Mesendoderm (in vitro differentiated cells): Measurements from ENCODE around the gene MGMT.

Experiments
- DNase-seq: peaks from one replicate; pipeline ENCODE4 v3.0.0; 2013
- H2AK5ac ChIP-seq: 2 replicates; pipeline ENCODE4 v1.6.1; 2013; ENCODE audit warnings: low read length, inconsistent platforms
- H2BK120ac ChIP-seq: 2 replicates; pipeline ENCODE4 v1.6.1; 2013; ENCODE audit warnings: low read depth, mild to moderate bottlenecking, low read length, moderate library complexity, mixed read lengths
- H2BK15ac ChIP-seq: replicated peaks from 2 replicates; pipeline ENCODE4 v1.6.1; 2013; ENCODE audit warnings: low read depth, mild to moderate bottlenecking, moderate library complexity
- H2BK5ac ChIP-seq: 2 replicates; pipeline ENCODE4 v1.6.1; 2013; ENCODE audit warnings: low read length, inconsistent platforms
- H3K18ac ChIP-seq: 2 replicates; pipeline ENCODE4 v1.6.1; 2013; ENCODE audit warnings: mild to moderate bottlenecking, low read length, mixed read lengths
- H3K23ac ChIP-seq: one replicate; pipeline ENCODE4 v1.6.1; 2013; ENCODE audit warnings: low read length
- H3K27ac ChIP-seq: 2 replicates; pipeline ENCODE4 v1.5.1; 2013; ENCODE audit warnings: low read depth, mild to moderate bottlenecking, inconsistent platforms, low read length, moderate library complexity
- H3K27me3 ChIP-seq: 2 replicates; pipeline ENCODE4 v1.6.1; 2013; ENCODE audit warnings: low read length, control low read depth, mild to moderate bottlenecking, inconsistent platforms; ENCODE audit not compliant: insufficient read depth, poor library complexity
- H3K36me3 ChIP-seq: 2 replicates; pipeline ENCODE4 v1.6.1; 2013; ENCODE audit warnings: low read length, inconsistent platforms; ENCODE audit not compliant: control insufficient read depth, insufficient read depth
- H3K4ac ChIP-seq: one replicate; pipeline ENCODE4 v1.6.1; 2013; ENCODE audit warnings: low read depth, mild to moderate bottlenecking, low read length, moderate library complexity
- H3K4me1 ChIP-seq: 2 replicates; pipeline ENCODE4 v1.6.1; 2013; ENCODE audit warnings: low read depth, low read length, inconsistent platforms; ENCODE audit not compliant: control insufficient read depth
- H3K4me2 ChIP-seq: 2 replicates; pipeline ENCODE4 v1.6.1; 2013; ENCODE audit warnings: low read length
- H3K4me3 ChIP-seq: 2 replicates; pipeline ENCODE4 v1.5.1; 2013; ENCODE audit warnings: mild to moderate bottlenecking, low read length
- H3K56ac ChIP-seq: one replicate; pipeline ENCODE4 v1.6.1; 2013; ENCODE audit warnings: low read length
- H3K79me1 ChIP-seq: 2 replicates; pipeline ENCODE4 v1.6.1; 2013; ENCODE audit warnings: low read length, inconsistent platforms
- H3K79me2 ChIP-seq: 2 replicates; pipeline ENCODE4 v1.6.1; 2013; ENCODE audit warnings: mild to moderate bottlenecking, low read length; ENCODE audit not compliant: control insufficient read depth, insufficient read depth
- H3K9ac ChIP-seq: 2 replicates; pipeline ENCODE4 v1.6.1; 2013; ENCODE audit warnings: low read length, inconsistent platforms
- H4K5ac ChIP-seq: one replicate; pipeline ENCODE4 v1.6.1; 2013; ENCODE audit warnings: low read length
- H4K8ac ChIP-seq: one replicate; pipeline ENCODE4 v1.6.1; 2013; ENCODE audit warnings: low read depth, mild to moderate bottlenecking, control low read depth, low read length, moderate library complexity
- WGBS: extraction: QIAGEN DNeasy Blood & Tissue Kit; methylation state at CpG from one replicate; pipeline ENCODE4 v1.1.7; 2013; ENCODE audit warnings: low lambda C conversion rate, missing lambda C conversion rate; ENCODE audit not compliant: insufficient coverage; ENCODE audit errors: extremely low coverage; 5-methylcytosine and 5-hydroxymethylcytosine counted together

MGMT gene

GRCh38 chr10:129523723-129524316, 56.8 kb downstream of the MGMT start:
- Histone ChIP-seq H3K23ac (no peak overlapping the region), H3K27me3 (no peaks in the 10 kb centered on the region), H3K79me2 (no peaks in the 10 kb centered on the region), H2BK5ac (no peak overlapping the region), H3K18ac (no peak overlapping the region), H3K4ac (no peak overlapping the region), H3K79me1 (no peaks in the 10 kb centered on the region), H3K4me3 (no peak overlapping the region), H4K8ac (no peak overlapping the region), H3K36me3 (no peaks in the 10 kb centered on the region), H3K56ac (no peak overlapping the region), H2AK5ac (no peak overlapping the region), H2BK15ac (no peak overlapping the region), H3K27ac (no peak overlapping the region), H3K4me2 (no peak overlapping the region), H3K9ac (no peak overlapping the region), H4K5ac (no peak overlapping the region), H3K4me1 (peaks cover 2% of the 10 kb centered on the region), H2BK120ac (no peak overlapping the region)
- no peak for DNase-seq
- WGBS, result no CpG with 5 or more reads among the region's 11 CpGs

- H2BK120ac ChIP-seq, result no peak overlapping the region
- no peak overlapping the region for H3K18ac ChIP-seq
- WGBS, result no CpG with 5 or more reads among the region's 3 CpGs
- H2BK15ac ChIP-seq, result no peak overlapping the region
- H3K4ac ChIP-seq, result no peak overlapping the region
- H3K79me2 ChIP-seq, result no peaks in the 10 kb centered on the region
- H3K4me1 ChIP-seq, result peaks cover 2% of the 10 kb centered on the region
- H3K56ac ChIP-seq, result no peak overlapping the region
- H4K5ac ChIP-seq, result no peak overlapping the region
- no peak overlapping the region for H4K8ac ChIP-seq
- no peaks in the 10 kb centered on the region for H3K79me1 ChIP-seq
- no peaks in the 10 kb centered on the region for H3K36me3 ChIP-seq
- H3K27me3 ChIP-seq, result no peaks in the 10 kb centered on the region
- H3K27ac ChIP-seq, result no peak overlapping the region
- no peak overlapping the region for H3K23ac ChIP-seq
- no peak overlapping the region for H3K4me2 ChIP-seq
- no peak overlapping the region for H3K9ac ChIP-seq
- H2BK5ac ChIP-seq, result no peak overlapping the region
- no peak overlapping the region for H3K4me3 ChIP-seq
- no peak overlapping the region for H2AK5ac ChIP-seq
- no peak for DNase-seq
Observed at GRCh38 chr10:129524936-129525335, 57.9 kb downstream of the MGMT start.

- no peak overlapping the region for H3K56ac ChIP-seq
- no peak overlapping the region for H3K27ac ChIP-seq
- DNase-seq, result no peak
- no peak overlapping the region for H3K9ac ChIP-seq
- H3K4ac ChIP-seq, result no peak overlapping the region
- no peak overlapping the region for H2BK120ac ChIP-seq
- peaks cover 2% of the 10 kb centered on the region for H3K4me1 ChIP-seq
- H4K5ac ChIP-seq, result no peak overlapping the region
- H2BK5ac ChIP-seq, result no peak overlapping the region
- H3K27me3 ChIP-seq, result no peaks in the 10 kb centered on the region
- no peaks in the 10 kb centered on the region for H3K79me1 ChIP-seq
- no peak overlapping the region for H2AK5ac ChIP-seq
- H4K8ac ChIP-seq, result no peak overlapping the region
- no peak overlapping the region for H2BK15ac ChIP-seq
- WGBS, result no CpG with 5 or more reads among the region's 13 CpGs
- H3K79me2 ChIP-seq, result no peaks in the 10 kb centered on the region
- no peak overlapping the region for H3K18ac ChIP-seq
- H3K4me3 ChIP-seq, result no peak overlapping the region
- no peaks in the 10 kb centered on the region for H3K36me3 ChIP-seq
- H3K4me2 ChIP-seq, result no peak overlapping the region
- no peak overlapping the region for H3K23ac ChIP-seq
Observed at GRCh38 chr10:129525401-129525801, 58.4 kb downstream of the MGMT start.

GRCh38 chr10:129526943-129527342, 59.9 kb downstream of the MGMT start:
- Histone ChIP-seq H3K27ac (no peak overlapping the region), H3K23ac (no peak overlapping the region), H3K27me3 (no peaks in the 10 kb centered on the region), H4K5ac (no peak overlapping the region), H2BK5ac (no peak overlapping the region), H3K79me1 (no peaks in the 10 kb centered on the region), H2BK15ac (no peak overlapping the region), H4K8ac (no peak overlapping the region), H3K18ac (no peak overlapping the region), H3K79me2 (no peaks in the 10 kb centered on the region), H3K4me3 (no peak overlapping the region), H3K4me2 (no peak overlapping the region), H3K4me1 (peaks cover 7% of the 10 kb centered on the region), H3K36me3 (no peaks in the 10 kb centered on the region), H2AK5ac (no peak overlapping the region), H3K9ac (no peak overlapping the region), H3K4ac (no peak overlapping the region), H3K56ac (no peak overlapping the region), H2BK120ac (no peak overlapping the region)
- no CpG with 5 or more reads among the region's 12 CpGs for WGBS
- no peak for DNase-seq

GRCh38 chr10:129528376-129528978, 61.4 kb downstream of the MGMT start:
- Histone ChIP-seq H2BK5ac (no peak overlapping the region), H3K27ac (no peak overlapping the region), H3K9ac (no peak overlapping the region), H3K79me2 (no peaks in the 10 kb centered on the region), H3K18ac (no peak overlapping the region), H2BK120ac (no peak overlapping the region), H3K56ac (no peak overlapping the region), H3K4ac (no peak overlapping the region), H3K4me1 (peaks cover 9% of the 10 kb centered on the region), H3K23ac (no peak overlapping the region), H3K4me2 (no peak overlapping the region), H4K5ac (no peak overlapping the region), H2AK5ac (no peak overlapping the region), H3K79me1 (no peaks in the 10 kb centered on the region), H3K4me3 (no peak overlapping the region), H2BK15ac (no peak overlapping the region), H3K27me3 (no peaks in the 10 kb centered on the region), H4K8ac (no peak overlapping the region), H3K36me3 (no peaks in the 10 kb centered on the region)
- DNase-seq, result no peak
- WGBS, result no CpG with 5 or more reads among the region's 16 CpGs

- Histone ChIP-seq H3K9ac (no peak overlapping the region), H3K36me3 (no peaks in the 10 kb centered on the region), H3K4ac (no peak overlapping the region), H3K56ac (no peak overlapping the region), H3K18ac (peak overlapping the region; percentile 0), H4K8ac (no peak overlapping the region), H3K23ac (no peak overlapping the region), H2BK120ac (no peak overlapping the region), H3K4me1 (peaks cover 9% of the 10 kb centered on the region), H2BK15ac (no peak overlapping the region), H4K5ac (no peak overlapping the region), H3K27ac (no peak overlapping the region), H2AK5ac (no peak overlapping the region), H2BK5ac (no peak overlapping the region), H3K4me2 (no peak overlapping the region), H3K79me1 (no peaks in the 10 kb centered on the region), H3K4me3 (no peak overlapping the region), H3K79me2 (no peaks in the 10 kb centered on the region), H3K27me3 (no peaks in the 10 kb centered on the region)
- WGBS, result no CpG with 5 or more reads among the region's 14 CpGs
- no peak for DNase-seq
Observed at GRCh38 chr10:129530581-129530980, 63.5 kb downstream of the MGMT start.
